ENCODE data around the gene SAP30L. TPM values are rescaled to one million over a fixed set of nuclear protein-coding genes. Genes with fewer than 3 reads are reported as not detected.

Gene SAP30L
- polyA plus RNA-seq, 1 donor (not counting 4 experiments of a cell fraction or from before 2014, with no cell fraction given): 42.1 TPM

GRCh38 chr5:154498591-154498990 lies 52.8 kb downstream of the SAP30L start:
- Histone ChIP-seq H3K36me3 (ENCODE audit: control insufficient read depth in 2 of 2, extremely low read depth in 1 of 2, insufficient read depth in 2 of 2, low read length in 2 of 2) (no peaks in the 10 kb centered on the region), H2AFZ (ENCODE audit: control insufficient read depth, low read length) (no peak overlapping the region), H3K9me1 (ENCODE audit: control insufficient read depth, extremely low read depth, insufficient read depth, low read length) (no peaks in the 10 kb centered on the region), H3K4me1 (ENCODE audit: control insufficient read depth, extremely low read depth, insufficient read depth, low read length) (no peaks in the 10 kb centered on the region), H3K79me2 (ENCODE audit: control insufficient read depth, insufficient read depth, low read length) (no peaks in the 10 kb centered on the region), H3K9me3 (ENCODE audit: control insufficient read depth, low read depth, low read length) (no peaks in the 10 kb centered on the region), H3K9ac (ENCODE audit: control insufficient read depth, extremely low read depth, insufficient read depth, low read length) (no peak overlapping the region), H3K4me2 (ENCODE audit: control insufficient read depth, extremely low read depth, insufficient read depth, low read depth, low read length) (no peak overlapping the region), H4K20me1 (ENCODE audit: control insufficient read depth, extremely low read depth, insufficient read depth, low read length) (no peaks in the 10 kb centered on the region), H3K27me3 (ENCODE audit: control insufficient read depth, extremely low read depth, insufficient read depth, low read length) (peaks cover 18% of the 10 kb centered on the region), H3K4me3 (ENCODE audit: control insufficient read depth in 2 of 3, extremely low read depth in 1 of 3, insufficient read depth in 2 of 3, low read depth in 1 of 3, low read length in 3 of 3) (no peak overlapping the region), H3K27ac (ENCODE audit: control insufficient read depth, insufficient read depth, low read length) (no peak overlapping the region)
- dilution Hi-C loops (cut with MboI; ENCODE audit: extremely low pct_ligation_motif_present, low sequenced_read_pairs): no loop called here
- DNase-seq (ENCODE audit: low read depth, low spot score) (no peak), FAIRE-seq (no peak)
- TF ChIP-seq EZH2 (IDR thresholded peaks at IDR 0.05; ENCODE audit: low read length) (no peak), CTCF (optimal IDR thresholded peaks at IDR 0.05 in 1 of 3, IDR thresholded peaks at IDR 0.05 in 1 of 3, conservative IDR thresholded peaks at IDR 0.05 in 1 of 3; ENCODE audit: extremely low read depth in 1 of 3, insufficient read depth in 2 of 3, low read length in 3 of 3) (no peak)

GRCh38 chr5:154498994-154499393 lies 53.2 kb downstream of the SAP30L start:
- Histone ChIP-seq H3K4me1 (ENCODE audit: control insufficient read depth, extremely low read depth, insufficient read depth, low read length) (no peaks in the 10 kb centered on the region), H3K9me3 (ENCODE audit: control insufficient read depth, low read depth, low read length) (no peaks in the 10 kb centered on the region), H3K27me3 (ENCODE audit: control insufficient read depth, extremely low read depth, insufficient read depth, low read length) (peaks cover 16% of the 10 kb centered on the region), H3K9ac (ENCODE audit: control insufficient read depth, extremely low read depth, insufficient read depth, low read length) (no peak overlapping the region), H3K79me2 (ENCODE audit: control insufficient read depth, insufficient read depth, low read length) (no peaks in the 10 kb centered on the region), H3K36me3 (ENCODE audit: control insufficient read depth in 2 of 2, extremely low read depth in 1 of 2, insufficient read depth in 2 of 2, low read length in 2 of 2) (no peaks in the 10 kb centered on the region), H3K27ac (ENCODE audit: control insufficient read depth, insufficient read depth, low read length) (no peak overlapping the region), H2AFZ (ENCODE audit: control insufficient read depth, low read length) (no peak overlapping the region), H3K4me3 (ENCODE audit: control insufficient read depth in 2 of 3, extremely low read depth in 1 of 3, insufficient read depth in 2 of 3, low read depth in 1 of 3, low read length in 3 of 3) (no peak overlapping the region), H3K9me1 (ENCODE audit: control insufficient read depth, extremely low read depth, insufficient read depth, low read length) (no peaks in the 10 kb centered on the region), H4K20me1 (ENCODE audit: control insufficient read depth, extremely low read depth, insufficient read depth, low read length) (no peaks in the 10 kb centered on the region), H3K4me2 (ENCODE audit: control insufficient read depth, extremely low read depth, insufficient read depth, low read depth, low read length) (no peak overlapping the region)
- dilution Hi-C loops (cut with MboI; ENCODE audit: extremely low pct_ligation_motif_present, low sequenced_read_pairs): no loop called here
- DNase-seq (ENCODE audit: low read depth, low spot score) (no peak), FAIRE-seq (no peak)
- no peak for TF ChIP-seq EZH2 (IDR thresholded peaks at IDR 0.05; ENCODE audit: low read length)
- no peak for TF ChIP-seq CTCF (optimal IDR thresholded peaks at IDR 0.05 in 1 of 3, IDR thresholded peaks at IDR 0.05 in 1 of 3, conservative IDR thresholded peaks at IDR 0.05 in 1 of 3; ENCODE audit: extremely low read depth in 1 of 3, insufficient read depth in 2 of 3, low read length in 3 of 3)

All from keratinocyte (primary cell).